D341Med (cell line): ENCODE measurements around the gene CES2.

Source experiments
- DNase-seq: peaks from one replicate; pipeline ENCODE4 v3.0.0; 2012; ENCODE audit warnings: low spot score

CES2 gene

DNA sequence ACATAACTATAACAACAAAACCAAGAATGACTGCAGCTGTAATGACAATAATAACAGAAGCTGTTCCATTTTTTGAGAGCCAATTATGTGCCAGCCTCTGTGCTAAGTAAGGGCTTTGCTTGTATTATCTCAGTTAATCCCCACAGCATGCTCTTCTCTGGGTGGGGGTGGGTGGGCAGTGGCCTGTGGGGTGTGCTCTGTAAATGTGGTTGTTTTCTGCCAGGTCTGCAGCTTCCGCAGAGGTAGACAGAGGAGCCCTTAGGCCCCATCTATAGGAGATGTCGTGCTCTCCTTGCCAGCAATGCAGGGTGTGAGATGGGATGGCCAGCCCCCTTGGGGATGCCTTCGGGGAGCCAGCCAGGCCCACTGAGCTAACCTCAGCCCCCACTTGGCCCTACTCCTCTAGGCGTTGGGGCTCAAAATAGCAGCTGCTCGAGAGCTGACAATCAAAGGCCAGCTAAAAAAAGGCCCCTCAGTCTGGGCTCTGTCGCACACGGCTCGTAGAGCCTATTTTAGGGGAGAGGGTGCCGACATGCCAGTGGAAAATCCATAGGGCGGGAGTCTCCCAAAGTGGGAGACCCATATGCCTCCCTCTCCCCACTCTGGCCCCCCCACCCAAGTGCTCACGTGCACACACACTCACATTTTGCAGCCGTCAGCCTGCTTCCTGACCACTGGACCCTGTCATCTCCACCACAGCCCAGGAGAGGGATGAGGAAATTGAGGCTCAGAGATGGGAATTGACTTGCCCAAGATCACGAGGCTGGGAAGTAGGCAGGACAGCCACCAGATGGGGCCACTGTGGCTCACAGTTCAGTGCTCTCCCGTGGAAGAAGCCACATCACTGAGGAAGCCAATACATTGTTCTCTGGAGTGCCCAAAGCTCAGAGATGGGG, 32.4 kb upstream of the CES2 start:
- peak; percentile 69 for DNase-seq

DNA sequence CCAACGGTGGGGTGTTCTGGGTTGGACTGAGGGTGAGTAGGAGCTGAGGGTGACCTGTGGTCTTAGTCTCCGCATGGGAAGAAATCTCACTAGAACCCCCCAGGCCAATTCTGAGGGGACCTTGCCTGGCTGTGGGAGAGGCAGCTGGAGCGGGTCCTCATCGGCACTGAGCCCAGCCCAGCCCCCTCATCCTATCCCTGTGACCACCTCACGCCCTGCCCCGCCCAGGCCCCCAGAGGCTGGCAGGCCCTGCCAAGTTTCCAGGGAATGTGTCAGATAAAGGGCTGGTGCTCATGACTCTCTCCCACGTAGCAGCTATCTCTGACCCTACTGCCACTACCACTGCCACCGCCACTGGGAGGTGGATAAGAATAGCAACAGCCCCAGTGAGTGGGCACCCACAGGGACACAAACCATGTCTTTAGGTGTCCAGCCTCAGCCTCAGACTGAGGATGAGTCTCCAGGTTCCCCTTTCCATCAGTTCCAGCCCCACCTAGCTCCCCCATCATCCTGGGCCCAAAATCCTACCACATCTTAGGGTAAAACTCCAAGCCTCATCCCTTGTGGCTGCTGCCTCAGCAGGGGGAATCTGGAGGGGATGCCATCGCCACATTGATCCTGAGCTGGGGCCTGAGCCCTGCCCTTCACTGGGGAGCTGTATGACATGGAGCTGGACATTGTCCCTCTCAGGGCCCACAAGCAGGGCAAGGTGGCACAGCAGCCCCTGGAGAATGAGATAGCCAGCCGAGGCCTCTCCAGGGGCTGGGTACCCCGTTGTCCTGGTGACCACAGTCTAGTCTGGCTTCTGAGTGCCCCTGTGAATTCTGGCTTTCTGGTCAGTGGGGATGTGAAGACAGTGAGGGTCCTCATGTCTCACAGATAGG, 31.5 kb upstream of the CES2 start:
- DNase-seq, result no peak

DNA sequence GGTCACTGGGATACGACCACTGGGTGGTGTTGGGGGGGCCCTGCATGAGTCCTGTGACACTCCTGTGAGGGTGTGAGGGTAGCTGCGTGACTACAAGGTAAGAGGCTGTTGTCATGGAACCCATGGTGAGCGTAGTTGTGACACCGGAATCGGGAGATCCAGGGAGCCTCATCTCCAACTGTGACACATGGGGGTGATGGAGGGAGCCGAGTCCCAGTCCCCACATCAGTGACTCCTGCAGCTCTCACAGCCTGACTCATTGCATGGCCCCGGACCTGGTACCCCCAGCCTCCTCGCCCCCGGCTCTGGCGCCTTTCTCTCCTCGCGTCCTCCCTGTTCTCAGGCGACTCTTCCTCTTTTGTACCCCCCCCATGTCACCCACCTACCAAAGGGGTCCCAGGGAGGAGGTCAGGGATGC, 30.9 kb upstream of the CES2 start:
- DNase-seq, result no peak

DNA sequence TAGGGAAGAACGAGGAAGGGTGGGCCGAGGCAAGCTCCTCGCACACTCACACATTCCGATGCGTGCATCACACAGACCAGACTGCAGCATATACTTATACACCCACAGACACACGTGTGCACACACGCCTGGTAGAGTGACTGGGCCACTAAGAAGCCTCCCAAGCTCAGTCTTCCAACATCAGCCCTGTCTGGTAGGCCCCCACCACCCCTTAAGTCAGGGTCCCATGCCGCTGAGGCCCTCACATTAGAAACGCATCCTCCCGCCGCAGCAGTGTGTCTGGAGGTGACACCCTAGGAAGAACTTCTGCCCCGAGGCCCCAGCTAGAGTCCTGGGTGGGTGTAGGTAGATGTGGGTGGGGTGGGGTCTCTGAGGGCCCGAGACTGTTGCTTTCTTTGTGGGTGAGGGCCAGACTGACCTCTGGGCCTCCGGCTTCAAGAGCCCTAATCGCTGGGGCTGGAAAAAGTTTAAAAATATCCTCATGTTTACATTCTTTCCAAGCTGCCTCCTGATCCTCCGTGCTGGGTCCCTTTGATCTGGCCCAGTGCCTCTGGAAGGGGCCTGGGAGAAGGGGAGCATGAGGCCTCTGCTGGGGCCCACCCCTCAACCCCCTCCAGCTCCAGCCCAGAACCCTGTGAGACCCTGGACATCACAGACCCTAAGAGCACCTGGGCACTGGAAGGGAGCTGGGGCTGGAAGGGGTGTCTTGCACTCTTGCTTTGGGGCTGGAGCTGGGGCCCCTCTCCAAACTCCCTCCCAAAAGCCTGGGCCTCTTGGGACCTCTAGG, 30.3 kb upstream of the CES2 start:
- no peak for DNase-seq

DNA sequence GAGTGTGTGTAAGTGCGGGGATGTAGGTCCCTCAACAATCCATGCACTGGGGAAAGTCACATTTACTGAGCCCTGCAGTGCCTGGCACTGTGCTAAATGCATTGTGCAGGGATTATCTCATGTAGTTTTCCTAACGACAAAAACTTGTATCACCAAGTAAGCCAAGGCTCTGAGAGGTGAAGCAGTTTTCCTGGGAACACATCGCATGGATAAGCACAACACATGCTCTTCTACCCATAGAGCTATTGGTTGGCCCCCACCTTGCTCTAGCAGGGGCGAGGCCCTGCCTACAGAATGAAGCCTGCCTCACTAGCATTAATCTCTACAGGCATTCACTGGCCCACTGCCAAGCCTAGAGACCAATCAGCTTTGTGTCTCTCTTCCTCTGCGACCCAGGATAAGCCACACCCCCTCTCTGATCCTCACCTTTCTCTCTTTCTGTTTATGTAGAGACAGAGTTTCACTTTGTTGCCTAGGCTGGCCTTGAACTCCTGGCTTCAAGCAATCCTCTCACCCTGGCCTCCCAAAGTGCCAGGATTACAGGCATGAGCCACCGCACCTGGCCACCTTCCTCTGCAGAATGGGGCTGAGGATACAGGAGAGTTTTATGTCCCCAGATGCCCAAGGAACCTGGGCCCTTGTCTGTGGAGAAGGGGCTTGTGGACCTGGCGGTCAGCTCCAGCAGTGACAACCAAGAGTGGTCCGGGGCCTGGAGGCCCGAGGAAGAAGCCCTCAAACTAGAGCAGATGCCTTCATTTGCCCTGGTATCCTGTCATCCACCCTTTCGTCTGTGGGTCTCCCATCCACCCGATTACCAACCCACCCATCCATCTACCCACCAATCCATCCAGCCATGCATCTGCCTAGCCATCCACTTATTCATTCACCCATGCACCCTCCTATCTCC, 29.4 kb upstream of the CES2 start:
- DNase-seq, result peak; percentile 80

DNA sequence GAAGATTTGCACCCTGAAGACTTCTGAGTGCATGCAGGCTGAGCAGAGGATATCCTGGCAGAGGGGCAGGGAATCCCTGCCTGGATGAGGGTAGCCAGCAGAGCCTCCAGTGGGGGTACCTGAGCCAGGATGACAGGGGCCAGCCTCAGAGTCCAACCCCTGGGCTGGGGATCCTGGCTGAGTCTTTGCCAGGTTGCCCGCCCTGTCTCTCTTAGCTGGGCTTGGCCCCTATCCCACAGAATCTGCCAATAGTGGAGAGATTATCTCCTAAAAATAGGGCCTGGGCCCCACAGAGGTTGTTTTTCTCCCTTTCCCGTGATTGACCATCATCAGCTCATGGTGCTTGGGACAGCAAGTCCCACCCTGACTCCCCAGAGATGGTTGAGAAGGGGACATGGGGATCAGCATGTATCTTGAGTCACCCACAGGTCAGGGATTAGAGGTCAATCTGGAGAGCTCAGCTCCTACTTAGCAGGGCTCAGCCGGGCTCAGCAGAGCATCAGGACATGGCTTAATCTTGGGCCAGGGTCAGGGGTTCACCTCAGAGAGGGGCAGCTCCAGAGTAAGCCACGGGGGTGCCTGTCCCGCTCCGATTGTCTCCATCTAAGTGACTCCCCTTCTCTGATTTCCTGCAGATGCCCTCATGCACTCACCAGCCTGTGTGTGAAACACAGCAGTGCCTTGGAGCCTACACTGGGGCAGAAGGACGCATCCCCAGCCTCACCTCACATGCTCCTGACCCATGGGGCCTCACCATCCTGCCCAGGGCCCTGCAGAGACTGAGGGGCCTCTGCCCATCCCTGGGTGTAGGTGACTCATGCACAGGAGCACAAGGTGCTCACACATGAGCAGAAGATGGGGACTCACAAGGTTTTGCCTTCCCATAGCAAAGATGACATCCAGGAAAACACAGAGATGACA, 28.1 kb upstream of the CES2 start:
- no peak for DNase-seq

DNA sequence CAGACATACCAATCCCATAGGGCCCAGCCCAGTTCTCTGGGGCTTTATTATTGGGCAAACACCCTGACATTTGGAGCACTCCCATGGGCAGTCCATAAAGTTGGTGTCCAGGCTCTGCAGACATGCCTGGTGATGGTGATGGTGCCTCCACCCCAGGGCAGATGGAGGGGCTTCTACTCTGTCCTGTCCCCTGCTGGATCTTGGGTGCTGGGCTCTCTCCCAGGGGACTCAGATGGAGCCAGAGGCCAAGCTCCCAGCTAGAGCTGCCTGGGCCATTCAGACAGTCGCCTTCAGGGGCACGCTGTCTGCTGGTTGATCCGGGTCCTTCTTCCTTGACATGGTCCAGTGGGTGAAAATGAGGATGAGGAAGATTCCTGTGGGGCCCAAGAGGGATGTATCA, 27.2 kb upstream of the CES2 start:
- no peak for DNase-seq

DNA sequence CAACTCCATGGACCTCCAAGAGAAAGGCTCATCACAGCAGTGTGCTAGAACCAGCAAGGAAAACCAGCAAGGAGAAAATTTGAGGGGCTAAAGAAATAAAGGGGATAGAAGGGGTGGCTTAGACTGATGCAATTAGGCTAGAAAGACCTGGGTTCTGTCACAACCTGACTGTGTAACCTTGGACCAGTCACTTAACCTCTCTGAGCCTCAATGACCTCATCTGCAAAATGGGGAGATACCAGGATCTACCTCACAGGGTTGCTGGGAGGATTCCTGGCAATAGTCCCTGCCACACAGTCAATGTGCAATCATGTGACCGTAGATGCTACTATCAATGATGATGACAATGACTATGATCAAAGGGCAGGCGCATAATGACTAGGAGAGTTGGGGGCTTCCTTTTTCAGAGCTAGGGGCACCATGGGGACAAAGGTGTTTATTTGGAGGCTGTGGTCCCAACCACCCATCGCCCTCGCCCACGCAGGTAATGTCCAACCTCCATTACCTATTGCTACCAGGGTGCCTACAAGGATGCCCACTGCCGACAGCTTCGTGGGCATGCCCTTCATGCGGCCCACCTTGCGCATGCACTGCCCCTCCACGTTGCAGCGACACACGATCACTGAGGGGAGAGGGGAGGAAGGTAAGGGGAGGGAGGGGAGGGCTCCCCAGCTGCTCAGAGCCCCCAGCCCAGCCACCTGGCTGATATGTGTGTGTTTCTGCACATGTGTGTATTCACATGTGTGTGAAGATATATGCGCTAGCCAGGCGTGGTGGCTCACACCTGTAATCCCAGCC, 26.4 kb upstream of the CES2 start:
- no peak for DNase-seq

DNA sequence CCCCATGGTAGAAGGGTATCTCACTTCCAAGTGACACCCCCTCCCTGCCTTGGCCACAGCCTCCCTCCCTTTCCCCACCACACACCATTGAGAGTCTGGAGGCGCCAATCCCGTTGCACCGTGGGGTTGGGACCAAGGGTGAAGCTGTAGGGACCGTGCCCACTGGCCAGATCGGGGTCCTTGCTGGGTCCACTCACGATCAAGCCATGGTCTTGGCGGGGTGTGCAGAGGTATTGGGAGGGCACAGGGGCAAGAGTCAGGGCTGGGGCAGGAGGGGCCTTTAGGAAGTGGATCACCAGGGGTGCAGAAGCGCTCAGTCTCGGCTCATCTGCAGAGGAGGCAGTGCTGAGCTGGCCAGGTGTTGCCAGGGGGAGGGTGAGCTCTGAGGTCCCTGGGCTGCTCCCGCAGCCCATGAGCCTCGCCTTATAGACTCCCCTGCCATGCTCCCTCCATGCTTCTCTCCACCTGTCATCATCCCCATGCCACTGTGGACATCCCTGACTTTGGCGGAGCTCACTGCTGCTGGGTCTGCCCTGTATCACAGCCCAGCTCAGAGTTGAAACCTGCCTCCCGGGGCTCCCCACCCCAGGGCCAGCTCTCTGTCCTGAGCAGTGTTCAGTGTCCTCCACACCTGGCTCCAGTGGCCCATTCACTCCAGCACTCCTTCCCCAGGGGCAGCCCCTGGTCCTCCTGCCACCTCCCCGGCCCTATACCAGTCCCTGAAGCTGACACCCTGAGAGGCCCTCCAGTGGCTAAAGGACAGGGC, 25.0 kb upstream of the CES2 start:
- no peak for DNase-seq

DNA sequence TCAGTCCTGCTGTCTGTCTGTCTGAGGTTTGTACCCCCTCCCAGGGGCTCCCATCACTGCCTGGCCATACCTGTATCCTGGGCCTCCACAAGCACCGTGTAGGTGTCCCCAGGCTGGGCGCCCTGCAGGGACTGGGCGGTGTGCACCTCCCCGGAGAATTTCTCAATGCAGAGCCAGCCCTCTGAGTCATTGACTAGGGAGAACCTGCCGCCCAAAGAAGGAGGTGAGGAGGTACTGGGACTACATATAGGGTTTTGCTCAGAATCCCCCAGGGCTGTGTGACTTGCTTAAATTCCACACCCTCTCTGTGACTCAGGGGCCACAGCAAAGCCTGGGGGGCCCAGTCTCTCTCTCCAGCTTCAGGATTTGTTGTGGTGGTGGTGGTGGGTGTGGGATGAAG, 24.2 kb upstream of the CES2 start:
- DNase-seq, result no peak

DNA sequence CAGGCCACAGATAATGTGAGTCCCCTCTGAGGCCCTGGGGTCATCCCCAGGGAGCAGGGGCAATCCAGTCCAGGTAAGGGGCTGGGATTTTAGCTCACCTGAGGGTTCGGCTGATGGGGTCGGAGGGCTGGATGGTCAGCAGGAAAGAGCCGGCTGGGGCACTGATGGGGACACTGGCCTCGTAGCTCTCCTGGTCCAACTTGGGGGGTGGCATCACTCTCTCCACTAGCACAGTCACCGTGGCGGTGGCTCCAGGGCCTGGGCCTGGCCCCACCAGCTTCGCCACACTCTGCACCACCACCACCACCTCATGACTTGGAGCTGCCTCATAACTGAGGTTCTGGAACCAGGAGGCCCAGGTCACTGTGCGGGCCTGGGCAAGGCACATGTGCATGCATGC, 23.5 kb upstream of the CES2 start:
- no peak for DNase-seq

DNA sequence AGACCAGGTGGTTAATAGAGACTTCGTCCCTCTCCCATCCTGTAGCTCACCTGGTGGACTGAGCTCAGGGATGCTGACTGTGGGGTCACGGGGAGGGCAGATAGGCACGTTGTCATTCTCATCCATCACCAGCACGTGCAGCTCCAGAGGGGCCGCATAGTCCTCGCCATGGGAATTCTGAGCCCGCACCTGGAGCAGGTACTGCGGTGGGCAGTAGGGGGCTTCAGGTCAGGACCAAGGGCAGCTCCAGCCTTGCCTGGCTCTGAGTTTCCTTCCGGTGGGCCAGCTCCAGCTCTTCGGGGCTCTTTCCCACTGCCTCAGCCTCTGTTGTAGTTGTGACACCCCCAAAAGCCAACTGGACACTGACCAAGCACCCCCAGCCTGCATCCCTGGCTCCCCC, 22.2 kb upstream of the CES2 start:
- DNase-seq, result no peak

DNA sequence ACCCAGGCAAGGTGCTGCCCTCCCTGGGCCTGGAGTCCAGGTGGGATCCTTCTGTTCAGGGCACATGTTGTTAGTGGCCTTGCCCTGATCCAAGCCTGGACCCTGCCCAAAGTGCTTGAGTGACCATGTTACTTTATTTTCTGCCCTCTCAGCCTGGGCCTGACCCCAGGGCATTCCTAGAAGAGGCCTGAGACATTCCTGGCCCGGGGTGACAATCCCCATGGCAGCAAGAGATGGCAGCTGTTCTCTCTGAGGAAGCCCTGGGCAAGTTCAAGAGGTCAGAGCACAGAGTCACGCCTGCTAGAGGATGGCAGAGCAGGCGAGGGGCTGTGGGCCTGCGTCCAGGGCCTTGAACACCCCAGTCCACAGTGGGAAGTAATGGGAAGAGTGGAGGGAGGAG, 21.6 kb upstream of the CES2 start:
- DNase-seq, result no peak

DNA sequence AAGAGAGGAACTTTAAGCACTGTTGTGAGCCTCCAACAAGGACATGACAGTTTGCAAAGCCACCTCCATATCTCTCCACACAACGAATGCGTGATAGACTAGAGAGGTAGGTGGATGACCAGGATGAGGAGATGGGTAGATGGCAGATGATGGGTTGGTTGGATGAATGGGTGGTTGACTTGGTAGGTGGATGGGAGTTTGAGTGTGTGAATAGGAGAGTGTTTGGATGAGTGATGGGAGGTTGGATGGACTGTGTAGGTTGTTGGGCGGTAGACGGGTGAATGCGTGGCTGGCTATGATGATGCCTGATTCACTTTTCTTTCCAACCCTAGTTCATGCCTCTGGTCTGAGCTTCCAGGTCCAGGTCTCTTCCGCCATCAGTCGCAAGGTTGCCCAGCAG, 20.8 kb upstream of the CES2 start:
- no peak for DNase-seq

DNA sequence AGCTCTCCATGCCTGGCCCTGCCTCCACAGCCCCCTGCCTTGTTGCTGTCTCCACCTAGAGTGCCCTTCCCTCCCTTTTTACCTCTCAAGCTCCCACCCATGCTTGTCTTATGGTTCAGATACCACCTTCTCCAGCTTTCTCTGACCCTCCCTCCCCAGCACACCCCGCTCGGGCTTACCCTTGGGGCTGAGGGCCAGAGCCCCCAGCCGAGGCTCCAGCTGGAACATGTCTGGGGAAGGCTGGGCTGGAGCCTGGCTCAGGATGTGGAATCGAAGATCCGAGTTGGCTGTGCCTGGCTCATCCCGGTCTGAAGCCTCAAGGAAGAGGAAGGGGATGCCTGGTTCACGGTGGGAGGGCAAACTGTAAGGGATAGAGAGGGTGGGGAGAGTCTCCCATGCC, 20.3 kb upstream of the CES2 start:
- no peak for DNase-seq

DNA sequence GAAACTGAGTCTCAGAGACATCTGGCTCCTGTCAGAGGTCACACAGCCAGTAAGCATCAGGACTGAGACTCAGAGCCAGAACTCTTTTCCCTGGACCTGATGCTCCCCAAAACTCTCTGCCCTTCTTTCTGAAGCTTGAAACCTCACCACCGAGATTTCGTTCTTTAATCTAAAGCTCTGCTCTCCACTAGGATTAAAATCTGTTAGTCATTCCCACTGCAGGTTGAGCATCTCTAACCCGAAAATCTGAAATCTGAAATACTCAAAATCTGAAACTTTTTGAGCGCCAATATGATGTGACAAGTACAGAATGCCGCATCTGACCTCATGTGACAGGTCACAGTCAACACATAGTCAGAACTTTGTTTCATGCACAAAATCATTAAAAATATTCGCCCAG, 18.8 kb upstream of the CES2 start:
- no peak for DNase-seq

DNA sequence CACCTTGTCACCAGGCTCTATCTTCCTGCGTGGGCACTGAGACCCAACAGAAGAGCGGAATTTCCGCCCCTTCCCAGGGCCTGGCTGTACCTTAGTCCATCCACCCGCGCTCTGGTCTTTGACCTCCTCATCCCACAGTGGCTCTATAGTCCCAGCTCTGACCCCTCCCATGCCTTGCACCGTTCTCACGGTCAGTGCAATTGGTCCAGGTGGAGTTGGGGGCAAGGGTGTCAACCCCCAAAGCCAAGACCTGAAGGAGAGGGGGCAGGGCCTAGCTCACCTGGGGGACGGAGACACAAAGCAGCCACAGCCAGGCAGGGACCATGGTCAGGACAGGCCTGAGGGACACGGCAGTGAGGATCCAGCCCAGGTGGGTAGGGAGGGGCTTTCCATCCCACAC, 17.6 kb upstream of the CES2 start:
- no peak for DNase-seq

DNA sequence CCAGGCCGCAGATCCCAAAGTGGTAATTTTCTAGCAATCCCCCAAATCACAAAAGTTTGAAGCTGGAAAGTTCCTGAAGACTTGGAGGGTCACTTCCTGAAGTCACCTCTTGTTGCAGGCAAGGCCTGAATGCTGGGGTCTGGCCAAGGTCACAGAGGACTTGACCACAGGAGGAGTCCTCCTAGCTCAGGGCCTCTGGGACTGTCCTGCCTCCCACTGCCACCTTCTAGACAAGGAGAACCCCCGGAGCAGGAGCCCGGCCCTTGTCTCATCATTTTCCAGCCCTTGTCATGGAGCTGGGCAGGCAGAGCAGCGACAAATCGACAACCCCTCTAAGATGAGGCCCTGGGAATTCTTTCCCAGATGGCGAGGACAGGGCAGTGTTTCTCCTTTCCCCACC, 17.0 kb upstream of the CES2 start:
- no peak for DNase-seq
